GM19452 (cell line): Measurements from ENCODE around the gene CTBP2.

ENCODE experiments used
- ATAC-seq: cut with Tn5 transposase; IDR thresholded peaks from one replicate; pipeline ENCODE4 v1.9.1; 2021; ENCODE audit not compliant: unreplicated experiment

Gene CTBP2

DNA sequence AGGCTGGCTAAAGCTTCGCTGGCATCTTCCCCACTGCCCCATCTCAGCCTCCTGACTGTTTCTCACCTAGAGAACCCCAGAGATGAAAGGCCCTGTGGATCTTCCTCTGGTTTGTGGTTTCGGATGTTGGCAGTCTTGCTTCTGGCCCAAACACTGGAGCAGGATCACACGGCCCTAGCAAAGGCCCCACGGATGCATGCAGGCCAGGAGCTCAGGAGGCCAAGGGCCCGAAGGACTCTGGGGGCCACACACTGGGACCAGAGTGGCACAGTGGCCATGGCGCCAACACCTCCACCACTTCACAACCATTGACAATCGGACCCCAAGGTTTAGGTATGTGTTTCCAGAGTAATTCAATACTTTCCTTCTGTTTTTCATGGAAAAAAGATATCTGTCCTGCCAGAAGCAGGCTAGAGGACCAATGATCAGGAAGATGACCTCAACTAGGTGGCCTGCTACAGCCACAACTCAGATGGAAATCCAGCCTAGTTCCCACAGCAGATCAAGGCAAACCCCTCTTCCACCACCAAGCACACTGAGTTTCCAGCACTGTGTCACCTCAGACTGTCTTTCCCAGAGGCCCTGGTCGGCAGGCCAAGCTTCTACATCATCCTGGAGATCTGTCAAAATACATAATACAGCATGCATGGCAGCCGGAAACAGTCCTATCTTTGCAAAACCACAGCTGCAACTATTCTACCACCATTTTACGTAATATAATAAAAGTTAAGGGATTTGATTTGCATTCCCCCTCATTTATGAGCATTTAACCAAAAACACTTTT is 53.0 kb downstream of the CTBP2 start:
- ATAC-seq, result no peak

DNA sequence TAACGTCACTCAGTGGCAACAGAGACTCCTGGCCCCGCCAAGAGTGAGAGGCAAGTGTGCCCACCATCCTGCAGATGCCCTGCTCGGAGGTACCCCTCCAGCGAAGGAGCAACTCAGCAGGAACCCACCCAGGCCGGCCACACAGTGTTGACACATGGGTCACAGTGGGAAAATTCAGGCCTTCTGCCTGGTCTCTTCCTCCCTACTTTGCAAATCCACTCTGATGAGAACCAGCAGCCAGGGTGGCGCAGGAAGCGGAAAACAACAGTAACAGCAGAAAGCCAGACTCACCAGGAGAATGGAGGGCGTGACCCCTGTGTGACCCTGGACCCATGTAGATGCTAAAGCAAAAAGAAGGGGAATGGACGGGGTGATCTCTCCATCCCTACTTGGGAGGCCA is 53.8 kb downstream of the CTBP2 start:
- no peak for ATAC-seq

DNA sequence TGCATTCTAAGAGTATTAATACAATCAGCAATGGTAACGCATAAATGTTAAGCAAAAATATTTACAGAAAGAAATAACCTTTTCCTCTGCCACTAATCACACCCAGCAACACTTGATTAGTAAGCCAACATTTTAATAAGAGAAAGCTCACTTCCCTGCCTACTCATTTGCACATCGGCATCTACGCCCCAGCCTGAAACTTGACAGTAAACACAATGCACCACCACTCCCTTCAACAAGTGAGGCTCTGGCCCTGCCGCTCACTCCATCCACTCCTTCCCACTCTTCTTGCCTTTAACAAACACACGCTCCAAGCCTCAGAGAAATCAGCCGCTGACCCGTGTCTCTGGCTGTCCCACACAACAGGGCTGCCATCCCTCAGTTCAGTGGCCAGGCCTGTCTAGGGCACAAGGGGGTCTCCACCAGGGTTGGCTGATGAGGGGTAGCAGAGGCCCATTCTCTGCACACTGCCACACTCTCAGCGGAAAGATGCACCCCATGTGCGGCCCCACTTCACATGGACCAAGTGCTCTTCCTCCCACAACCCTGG is 54.6 kb downstream of the CTBP2 start:
- ATAC-seq, result no peak

DNA sequence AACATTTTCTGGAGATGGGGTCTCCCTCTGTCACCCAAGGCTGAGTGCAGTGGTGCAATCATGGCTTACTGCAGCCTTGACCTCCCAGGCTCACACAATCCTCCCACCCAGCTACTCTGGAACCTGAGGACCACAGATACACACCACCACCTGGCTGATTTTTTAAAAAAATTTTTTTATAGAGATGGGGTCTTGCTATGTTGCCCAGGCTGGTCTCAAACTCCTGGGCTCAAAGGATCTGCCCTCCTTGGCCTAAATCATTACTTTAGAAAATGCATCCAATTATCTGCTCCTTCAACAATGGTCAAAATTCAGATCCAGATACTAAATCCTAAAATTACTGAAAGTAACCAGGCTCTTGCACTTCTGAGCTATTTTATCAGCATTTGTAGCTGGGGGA is 55.2 kb downstream of the CTBP2 start:
- no peak for ATAC-seq

DNA sequence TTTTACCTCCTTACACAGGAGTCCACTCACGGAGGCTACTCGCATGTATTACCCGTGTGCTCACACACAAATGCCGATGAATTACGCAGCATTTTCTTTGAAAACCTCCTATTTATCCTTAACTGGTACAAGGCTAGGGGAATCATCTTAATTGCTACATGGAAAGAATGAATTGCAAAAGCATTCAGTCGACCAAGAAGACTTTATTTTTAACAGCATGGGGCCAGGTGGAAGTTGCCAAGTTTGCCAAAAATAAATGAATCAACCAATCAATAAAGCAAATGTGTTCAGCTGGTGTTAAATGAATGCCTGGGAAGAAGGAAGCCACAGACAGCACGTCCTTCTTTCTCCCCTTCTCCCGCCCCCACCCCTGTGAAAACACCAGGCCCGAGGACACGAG is 55.8 kb downstream of the CTBP2 start:
- no peak for ATAC-seq

DNA sequence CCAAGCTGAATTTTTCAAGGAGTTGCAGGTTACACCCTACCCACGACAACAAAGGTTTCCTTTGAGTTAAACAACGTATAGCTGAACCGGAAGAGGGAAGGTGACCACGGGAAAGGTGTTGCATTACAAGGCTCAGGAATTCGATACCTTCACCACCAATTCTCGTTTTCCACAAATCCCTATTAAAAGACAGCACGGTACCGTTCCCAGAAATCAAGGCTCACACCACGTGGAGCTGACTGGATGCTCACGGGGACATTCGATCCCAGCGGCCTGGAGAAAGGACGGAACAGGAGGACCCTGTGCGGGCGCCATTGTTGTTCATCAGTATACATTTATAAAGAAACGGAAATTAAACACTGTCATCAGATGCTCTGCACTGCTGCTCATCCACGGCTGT is 56.4 kb downstream of the CTBP2 start:
- ATAC-seq, result no peak

DNA sequence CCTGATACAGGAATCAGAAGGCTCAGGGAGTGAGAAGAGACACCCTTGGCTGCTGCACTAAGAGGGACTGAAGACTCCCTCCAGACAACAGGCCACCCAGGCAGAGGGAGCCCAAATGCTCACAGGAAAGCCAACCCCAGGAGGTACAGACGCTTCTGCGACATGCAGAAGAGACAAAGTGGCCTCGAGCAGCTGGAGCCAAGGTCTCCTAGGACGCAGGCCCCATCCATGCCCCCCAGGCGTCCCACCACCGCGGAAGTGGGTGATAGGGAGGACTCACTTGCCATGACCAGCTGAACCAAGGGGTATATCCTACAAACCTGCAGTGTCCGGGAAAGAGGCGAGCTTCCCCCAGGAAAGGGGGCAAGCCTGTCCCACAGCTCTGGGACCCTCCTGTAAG is 56.9 kb downstream of the CTBP2 start:
- no peak for ATAC-seq

DNA sequence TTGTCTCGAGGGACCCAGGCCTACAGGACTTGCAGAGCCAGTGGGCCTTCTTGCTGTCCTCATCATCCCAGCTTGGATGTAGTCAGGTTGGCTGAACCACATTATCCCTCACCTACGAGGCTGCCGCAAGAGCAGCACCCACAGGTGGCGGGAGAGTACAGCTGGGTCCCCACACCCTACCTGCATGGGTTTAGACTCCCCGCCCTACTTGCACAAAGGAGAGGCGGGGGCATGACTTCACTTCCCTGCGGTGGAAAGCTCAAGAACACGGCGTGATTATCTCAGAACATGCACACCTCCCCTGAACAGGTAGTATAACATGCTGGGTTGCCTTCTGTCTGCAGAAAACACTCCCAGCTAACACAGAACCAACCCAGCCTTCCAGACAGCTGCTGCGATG is 57.5 kb downstream of the CTBP2 start:
- ATAC-seq, result no peak

DNA sequence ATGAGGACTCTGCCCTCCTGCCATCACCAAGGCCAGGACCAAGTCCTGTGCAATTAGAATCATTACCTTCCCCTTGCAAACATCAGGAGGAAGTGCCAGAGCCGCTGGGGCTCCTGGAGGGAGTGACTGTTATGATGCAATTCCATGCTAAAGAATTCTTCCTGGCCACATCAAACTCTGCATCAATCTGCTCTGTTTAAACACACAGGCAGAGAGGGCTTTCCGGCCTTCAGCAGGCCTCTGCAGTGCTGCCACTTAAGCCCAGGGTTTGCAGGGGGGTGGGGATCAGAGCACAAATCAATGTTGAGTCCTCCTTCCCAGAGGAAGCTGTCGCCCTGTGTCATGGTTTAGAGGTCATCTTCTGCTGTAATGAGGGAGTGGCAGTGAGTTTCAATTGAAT is 58.1 kb downstream of the CTBP2 start:
- ATAC-seq, result no peak

DNA sequence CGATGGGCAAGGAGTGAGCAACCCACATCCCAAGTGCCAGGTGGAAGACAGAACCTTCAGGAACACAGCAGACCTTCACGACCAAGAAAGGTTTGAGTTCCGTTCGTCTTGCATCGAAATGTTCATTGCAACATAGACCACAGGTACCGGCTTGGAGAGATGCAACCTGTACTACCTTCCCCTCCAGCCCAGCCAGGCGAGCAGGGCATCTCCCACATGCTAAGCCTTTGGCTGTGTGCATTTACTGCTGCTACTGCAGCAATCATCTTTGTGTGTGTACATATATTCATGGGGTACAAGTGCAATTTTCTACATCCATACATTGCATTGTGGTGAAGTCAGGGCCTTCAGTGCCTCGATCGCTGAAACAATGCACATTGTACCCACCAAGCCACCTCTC is 58.8 kb downstream of the CTBP2 start:
- ATAC-seq, result no peak

DNA sequence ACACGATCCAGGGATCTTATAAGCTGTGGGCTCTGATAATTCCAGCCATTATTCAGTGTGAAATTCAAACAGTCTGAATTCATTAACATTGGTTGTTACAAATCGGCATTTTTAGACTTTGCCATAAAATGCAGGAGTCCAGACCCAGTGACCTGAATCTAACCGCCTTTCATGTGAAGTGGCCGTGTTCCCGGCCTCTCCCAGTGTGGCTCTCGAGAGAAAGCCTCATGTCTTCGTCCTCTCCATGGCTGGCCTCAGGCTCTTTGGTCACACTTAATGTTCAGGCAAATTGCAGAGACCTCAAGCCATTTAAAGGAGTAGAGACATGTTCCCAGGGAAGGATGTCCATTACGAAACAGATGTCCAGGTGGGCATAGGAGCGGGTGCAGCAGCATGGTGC is 59.3 kb downstream of the CTBP2 start:
- ATAC-seq, result no peak

DNA sequence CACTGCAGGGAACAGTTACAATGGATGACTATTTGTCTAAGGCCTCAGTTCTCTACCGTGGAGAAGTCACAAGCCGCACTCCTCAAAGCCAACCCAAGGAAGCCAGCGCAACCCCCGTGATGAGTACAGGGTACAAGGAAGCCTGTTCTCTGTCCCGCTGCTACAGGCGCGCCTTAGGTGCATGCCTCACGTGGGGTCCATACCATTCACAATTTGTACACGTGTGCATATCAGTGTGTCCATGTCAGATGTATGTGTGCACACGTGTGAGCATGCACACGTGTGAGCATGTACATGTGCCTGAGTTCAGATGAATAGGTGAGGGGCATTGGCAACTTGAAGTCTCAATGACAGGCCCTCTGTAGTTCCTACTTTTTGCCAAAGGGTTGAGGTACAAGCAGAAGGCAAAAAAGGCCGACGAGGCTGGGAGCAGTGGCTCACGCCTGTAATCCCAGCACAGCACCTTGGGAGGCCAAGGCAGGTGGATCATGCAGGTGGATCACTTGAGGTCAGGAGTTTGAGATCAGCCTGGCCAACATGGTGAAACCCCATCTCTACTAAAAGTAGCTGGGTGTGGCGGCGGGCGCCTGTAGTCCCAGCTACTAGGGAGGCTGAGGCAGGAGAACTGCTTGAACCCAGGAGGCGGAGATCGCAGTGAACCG is 62.8 kb downstream of the CTBP2 start:
- no peak for ATAC-seq

DNA sequence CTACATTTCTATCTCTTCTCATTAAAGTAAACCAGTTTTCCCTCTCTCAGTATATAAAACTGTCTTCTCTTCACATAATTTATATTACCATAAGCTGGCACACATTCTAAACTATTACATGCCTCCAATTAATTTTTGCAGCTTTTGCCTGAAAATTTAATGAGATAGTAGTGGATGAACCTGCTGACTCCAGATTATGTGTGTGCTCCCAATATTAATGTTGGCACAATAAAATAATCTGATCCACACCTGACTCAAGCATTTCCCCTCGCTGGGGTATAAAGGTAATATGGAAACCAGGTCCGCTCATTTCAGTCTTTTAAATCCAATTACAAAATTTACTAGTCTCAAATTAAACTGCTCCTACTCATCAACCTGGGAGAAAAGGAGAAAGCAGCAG is 63.4 kb downstream of the CTBP2 start:
- no peak for ATAC-seq

DNA sequence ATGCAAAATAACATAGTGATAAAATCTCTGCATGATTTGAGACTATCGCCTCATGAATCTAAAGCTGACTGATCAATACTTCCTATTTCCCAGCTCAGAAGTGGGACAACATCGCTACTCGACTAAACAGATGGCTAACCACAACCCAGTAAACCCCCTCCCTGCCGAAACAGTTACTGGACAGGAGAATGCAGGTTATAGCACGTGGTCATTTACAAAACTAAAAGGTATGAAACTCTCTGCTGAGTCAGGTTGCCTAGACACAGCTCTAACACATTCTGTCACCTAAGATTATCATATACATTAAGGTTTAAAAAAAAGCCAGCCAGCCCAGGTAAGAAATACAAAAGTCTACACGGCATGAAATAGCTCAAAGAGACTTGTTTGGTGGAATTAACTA is 64.0 kb downstream of the CTBP2 start:
- ATAC-seq, result no peak

DNA sequence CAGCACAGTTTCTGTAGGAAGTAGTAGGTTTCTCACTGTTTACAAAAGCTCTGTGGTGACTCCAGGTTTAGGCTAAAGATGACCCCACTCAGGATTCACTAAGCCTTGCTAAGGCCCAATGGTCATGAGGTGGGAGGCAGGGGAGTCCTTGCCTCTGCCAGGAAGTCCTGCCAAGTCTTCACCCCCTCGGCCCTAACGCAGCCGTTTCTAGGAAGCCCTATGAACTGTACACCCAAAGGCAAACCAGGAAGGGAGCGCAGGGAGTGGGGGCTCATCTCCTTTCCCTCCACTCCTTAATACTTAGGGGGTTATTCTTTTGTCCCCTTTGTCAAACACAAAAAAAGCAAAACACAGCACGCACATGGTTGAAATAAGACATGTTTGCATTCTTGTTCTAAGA is 64.6 kb downstream of the CTBP2 start:
- no peak for ATAC-seq

DNA sequence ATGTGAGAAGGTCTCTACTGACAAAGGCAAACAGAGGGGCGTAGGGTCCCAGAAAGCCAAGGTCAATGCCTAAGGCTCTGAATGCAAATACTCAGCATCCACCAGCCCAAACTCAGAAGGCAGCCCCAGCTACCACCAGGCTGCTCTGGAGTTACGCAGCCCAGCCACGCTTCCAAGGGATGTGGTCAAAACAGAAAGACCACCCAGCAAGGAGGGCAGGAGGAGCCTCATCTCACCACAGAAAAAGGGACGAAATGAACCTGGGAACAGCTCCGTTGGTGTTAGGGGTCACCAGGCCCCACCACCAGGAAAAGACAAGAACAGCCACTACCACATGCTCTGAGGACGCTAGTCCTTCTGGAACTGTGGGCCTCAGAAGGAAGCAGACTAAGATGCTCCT is 65.1 kb downstream of the CTBP2 start:
- ATAC-seq, result no peak

DNA sequence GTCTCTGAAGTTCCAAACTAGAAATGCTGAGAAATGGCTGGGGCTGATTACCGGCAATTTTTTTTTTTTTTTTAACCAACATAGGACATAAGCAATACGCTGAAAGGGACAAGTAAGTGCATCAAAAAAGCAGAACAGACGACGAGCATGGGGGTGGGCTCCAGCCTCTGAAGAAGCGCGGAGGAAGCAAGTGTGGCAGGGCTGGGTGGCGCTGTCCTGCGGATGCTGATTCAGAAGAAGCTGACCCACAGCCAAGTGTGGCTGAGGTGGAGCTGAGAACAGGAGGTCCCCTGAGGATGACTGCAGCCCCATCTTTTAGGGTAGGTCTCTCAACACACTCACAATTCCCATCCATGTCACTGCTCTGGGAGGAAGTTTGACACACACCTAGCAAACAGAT is 65.6 kb downstream of the CTBP2 start:
- no peak for ATAC-seq

DNA sequence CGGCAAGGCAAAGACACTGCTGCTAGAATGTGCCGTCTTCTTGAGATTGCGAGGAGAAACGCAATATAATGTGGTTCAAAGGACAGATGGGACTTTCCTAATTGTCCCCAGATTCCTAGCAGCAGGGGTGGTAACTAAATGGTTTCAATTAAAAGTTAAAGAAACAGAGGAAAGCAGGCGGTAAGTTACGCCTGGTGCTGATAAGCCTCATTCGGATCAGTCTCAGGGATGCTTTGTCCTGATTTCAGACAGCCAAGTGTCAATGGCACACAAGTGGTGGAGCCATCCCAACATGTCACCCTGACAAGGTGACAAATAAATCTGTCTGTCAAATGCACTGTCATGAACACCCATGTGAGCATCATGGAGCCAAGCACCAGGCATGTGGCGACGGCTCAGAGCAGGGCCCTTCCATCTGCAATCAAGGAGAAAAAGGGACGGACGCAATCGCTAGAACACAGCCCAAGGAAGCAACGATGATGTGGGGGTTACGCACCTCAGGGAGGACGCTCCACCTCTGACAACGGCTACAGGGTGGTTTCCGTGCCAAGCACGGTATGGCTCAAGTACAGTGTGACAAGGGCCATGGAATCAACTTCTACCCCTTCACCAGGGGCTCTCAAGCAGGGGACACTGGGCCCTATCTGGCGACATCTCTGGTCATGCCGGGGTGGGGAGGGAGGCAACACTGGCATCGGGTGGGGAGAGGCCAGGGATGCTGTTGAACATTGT is 66.2 kb downstream of the CTBP2 start:
- ATAC-seq, result no peak

DNA sequence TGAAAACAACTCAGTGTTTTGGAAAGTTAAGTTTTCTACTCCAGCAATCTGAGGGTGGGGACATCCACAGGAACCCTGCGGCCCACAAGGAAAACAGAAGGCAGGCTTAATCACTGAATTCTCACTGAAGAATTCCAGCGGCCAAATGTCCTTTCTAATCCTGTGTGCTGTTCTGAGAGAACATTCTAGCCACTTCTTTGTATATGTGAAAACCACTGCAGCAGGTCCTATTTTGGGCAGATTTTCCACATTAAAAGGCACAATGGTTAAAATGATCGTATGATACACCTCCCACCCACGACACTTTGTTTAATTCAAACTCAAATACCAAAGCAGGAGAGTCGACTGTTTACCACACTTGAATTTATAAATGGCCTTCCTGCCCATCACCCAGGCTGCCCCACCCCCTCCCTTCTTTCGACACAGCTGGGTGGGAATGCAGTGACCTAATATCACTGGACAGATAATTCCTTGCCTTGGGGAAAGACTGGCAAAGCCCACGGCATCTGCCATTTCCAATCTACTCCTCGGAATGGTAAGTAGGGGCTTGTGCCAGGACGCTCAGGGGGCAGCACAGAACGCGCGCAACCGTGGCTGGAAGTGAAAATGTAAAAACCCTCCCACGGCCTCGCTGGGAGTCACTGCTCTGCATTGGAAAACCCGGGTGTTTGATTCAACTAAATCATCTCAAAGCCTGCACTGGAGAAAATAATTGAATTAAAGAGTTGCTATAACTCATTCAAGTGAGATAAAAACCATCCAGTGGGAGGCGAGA is 67.0 kb downstream of the CTBP2 start:
- no peak for ATAC-seq

DNA sequence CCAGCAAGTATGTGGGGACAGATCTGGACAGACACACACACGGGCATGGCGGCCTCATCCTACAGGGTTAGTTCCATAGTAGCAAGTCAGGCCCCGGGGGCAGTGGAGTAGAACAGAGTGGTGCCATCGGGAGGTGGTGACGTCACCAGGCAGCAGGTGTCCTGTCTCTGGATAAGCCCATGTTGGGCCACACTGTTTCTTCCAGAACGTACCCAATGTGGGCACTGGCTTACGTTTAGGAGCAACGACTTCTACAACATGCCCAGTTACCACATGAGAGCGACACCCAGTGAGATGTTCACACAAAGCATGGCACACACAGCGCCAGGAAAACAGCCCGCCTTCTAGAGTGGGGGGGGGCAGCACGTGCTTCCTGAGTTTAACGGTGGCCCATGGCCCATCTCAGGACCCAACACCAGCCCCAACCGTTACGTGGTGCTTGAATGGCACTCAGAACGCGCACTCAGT is 67.8 kb downstream of the CTBP2 start:
- no peak for ATAC-seq

DNA sequence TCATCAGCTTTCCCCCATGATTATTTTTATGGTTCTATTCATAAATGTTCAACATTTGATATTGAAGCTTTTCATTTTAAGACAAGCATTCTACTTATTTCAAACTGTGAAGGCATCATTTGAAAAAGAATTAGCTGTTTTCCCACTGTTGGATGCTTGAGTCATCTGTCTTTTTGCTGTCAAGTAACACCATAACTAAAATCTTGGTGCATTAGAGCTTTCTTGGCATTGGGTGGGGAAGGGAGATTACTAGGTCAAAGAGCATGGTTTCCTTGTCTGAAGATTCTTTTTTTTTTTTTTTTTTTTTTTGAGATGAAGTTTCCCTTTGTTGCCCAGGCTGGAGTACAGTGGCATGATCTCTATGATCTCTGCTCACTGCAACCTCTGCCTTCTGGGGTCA is 68.5 kb downstream of the CTBP2 start:
- no peak for ATAC-seq
